Measurements from ENCODE around the gene ASPDH. TPM values are rescaled to one million over a fixed set of nuclear protein-coding genes. Genes with fewer than 3 reads are reported as not detected.
A peak's percentile ranks its signal among the peaks of the same experiment; 100 is the strongest.

ASPDH gene
- total RNA-seq, 1 experiment from 2014 or later = not detected

DNA sequence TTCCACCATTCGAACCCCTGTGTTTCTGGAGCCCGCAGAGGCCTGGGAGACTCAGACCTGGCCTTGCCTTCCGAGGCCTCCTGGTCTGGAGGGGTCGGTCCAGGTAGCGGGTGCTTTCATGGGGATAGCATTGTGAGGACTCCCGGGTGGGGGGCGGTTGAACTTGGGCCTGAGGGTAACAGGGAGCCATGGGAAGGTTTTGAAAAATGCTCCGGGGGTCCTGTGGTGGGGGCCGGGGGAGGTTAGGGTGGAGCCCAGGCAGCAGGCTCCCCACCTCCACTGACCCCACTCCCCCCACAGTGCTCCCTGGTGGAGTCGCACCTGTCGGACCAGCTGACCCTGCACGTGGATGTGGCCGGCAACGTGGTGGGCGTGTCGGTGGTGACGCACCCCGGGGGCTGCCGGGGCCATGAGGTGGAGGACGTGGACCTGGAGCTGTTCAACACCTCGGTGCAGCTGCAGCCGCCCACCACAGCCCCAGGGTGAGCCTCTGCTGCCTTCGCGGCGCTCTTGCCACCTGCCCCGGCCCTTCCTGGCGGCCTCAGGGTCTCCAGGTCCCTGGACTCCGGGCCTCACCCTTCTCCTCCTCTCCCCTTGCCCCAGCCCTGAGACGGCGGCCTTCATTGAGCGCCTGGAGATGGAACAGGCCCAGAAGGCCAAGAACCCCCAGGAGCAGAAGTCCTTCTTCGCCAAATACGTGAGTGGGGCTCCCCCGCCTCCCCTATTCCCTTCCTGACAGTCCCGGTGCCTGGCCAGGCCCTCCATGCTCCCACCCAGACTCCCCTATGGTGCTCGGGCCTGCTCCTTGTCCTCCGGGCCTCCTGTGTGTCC is 33.2 kb downstream of the ASPDH start:
- Mint-ChIP-seq H3K4me3 (ENCODE audit: unreplicated experiment) (no peak overlapping the region), H3K27ac (ENCODE audit: low read depth, unreplicated experiment) (peak overlapping the region; percentile 80), H3K9me3 (ENCODE audit: unreplicated experiment) (no peaks in the 10 kb centered on the region), H3K27me3 (ENCODE audit: insufficient read depth, unreplicated experiment) (no peaks in the 10 kb centered on the region), H3K4me1 (ENCODE audit: insufficient read depth, unreplicated experiment) (peaks cover 8% of the 10 kb centered on the region), H3K36me3 (ENCODE audit: insufficient read depth, unreplicated experiment) (peaks cover 46% of the 10 kb centered on the region)
- TF ChIP-seq, protein P1, sequence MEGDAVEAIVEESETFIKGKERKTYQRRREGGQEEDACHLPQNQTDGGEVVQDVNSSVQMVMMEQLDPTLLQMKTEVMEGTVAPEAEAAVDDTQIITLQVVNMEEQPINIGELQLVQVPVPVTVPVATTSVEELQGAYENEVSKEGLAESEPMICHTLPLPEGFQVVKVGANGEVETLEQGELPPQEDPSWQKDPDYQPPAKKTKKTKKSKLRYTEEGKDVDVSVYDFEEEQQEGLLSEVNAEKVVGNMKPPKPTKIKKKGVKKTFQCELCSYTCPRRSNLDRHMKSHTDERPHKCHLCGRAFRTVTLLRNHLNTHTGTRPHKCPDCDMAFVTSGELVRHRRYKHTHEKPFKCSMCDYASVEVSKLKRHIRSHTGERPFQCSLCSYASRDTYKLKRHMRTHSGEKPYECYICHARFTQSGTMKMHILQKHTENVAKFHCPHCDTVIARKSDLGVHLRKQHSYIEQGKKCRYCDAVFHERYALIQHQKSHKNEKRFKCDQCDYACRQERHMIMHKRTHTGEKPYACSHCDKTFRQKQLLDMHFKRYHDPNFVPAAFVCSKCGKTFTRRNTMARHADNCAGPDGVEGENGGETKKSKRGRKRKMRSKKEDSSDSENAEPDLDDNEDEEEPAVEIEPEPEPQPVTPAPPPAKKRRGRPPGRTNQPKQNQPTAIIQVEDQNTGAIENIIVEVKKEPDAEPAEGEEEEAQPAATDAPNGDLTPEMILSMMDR (IDR thresholded peaks at IDR 0.05; ENCODE audit: unreplicated experiment) = no peak
- BruUV-seq (replicated peaks) = no TSS peak
- no peak for DNase-seq (ENCODE audit: unreplicated experiment)
- intact Hi-C loops (cut with micrococcal nuclease) = no loop called here
- POLR2A ChIA-PET = interaction anchor here (1.8 kb wide), 1 partner anchor 31 kb away, joined by 4 read pairs; the partner anchor contains the start of gene JOSD2
- CTCF ChIA-PET = no interaction called here

DNA sequence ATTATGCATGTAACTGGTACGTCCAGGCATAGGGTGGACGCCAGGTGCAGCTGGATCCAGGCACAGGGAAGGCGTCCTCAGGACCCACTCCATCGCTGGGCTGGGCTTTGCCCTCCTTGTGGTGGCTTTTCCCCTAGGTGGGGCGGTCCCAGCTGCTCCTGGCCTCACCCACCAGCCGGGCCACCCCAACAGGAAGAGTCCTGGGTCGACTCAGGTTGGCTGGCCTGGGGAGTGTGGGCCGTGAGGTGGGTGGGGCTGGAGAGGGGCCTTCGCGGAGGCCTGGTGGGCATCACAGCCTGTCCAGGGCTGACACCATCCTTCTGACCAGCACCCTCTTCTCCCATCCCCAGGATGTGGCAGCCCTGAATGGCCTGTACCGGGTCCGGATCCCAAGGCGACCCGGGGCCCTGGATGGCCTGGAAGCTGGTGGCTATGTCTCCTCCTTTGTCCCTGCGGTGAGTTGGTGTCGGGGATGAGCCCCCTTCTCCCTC is 33.9 kb downstream of the ASPDH start:
- BruUV-seq (replicated peaks) = no TSS peak
- ChIA-PET CTCF (interaction anchor here (0.6 to 0.7 kb wide), 6 partner anchors 115 to 638 kb away, joined by 3 to 5 read pairs (median 3); partner anchors contain the start of gene NAPSA), POLR2A (interaction anchor here (1.8 kb wide), 1 partner anchor 31 kb away, joined by 4 read pairs; the partner anchor contains the start of gene JOSD2)
- H3K36me3 Mint-ChIP-seq (ENCODE audit: insufficient read depth, unreplicated experiment) = peaks cover 42% of the 10 kb centered on the region
- no peak for DNase-seq (ENCODE audit: unreplicated experiment)
- H3K4me1 Mint-ChIP-seq (ENCODE audit: insufficient read depth, unreplicated experiment) = peaks cover 13% of the 10 kb centered on the region
- H3K27ac Mint-ChIP-seq (ENCODE audit: low read depth, unreplicated experiment) = no peak overlapping the region
- H3K27me3 Mint-ChIP-seq (ENCODE audit: insufficient read depth, unreplicated experiment) = no peaks in the 10 kb centered on the region
- no peaks in the 10 kb centered on the region for H3K9me3 Mint-ChIP-seq (ENCODE audit: unreplicated experiment)
- no peak overlapping the region for H3K4me3 Mint-ChIP-seq (ENCODE audit: unreplicated experiment)
- intact Hi-C loops (cut with micrococcal nuclease) = no loop called here
- TF ChIP-seq, protein P1 (IDR thresholded peaks at IDR 0.05; ENCODE audit: unreplicated experiment) = no peak

DNA sequence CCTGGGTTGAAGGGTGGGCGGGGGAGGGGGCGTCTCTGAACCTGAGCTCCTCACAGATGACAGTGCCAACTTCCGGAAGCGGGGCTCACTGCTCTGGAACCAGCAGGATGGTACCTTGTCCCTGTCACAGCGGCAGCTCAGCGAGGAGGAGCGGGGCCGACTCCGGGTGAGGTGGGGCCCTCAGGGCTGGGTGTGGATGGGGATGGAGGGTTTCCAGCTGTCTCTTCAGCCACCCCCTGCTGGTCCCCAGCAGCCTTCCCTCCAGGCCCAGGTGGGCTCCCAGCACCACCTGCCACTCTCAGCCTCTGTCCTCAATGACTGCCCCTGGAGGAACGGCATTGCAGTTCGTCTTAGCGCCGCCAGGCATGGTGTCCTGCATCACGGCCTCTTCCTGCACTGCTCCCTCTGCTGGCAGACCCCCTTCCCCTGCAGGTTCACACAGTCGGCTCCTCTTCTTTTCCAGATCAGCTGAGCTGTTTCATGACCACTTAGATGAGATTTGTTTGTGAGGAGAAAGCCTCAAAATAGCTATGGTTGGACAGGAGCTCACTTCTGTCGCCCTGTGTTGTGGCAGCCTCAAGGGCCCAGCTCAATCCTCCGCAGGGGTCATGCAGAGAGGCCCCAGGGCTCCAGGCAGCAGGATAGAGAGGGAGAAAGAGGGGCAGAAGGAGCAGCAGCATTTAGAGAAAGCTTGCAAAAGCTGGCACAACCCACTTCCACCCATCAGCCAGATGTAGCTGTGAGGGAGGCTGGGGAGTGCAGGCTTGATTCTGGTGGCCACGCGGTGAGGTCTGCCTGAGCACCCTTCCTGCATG is 34.6 kb downstream of the ASPDH start:
- intact Hi-C loops (cut with micrococcal nuclease) = no loop called here
- Mint-ChIP-seq H3K4me3 (ENCODE audit: unreplicated experiment) (no peak overlapping the region), H3K36me3 (ENCODE audit: insufficient read depth, unreplicated experiment) (peaks cover 37% of the 10 kb centered on the region), H3K27ac (ENCODE audit: low read depth, unreplicated experiment) (no peak overlapping the region), H3K4me1 (ENCODE audit: insufficient read depth, unreplicated experiment) (peaks cover 13% of the 10 kb centered on the region), H3K9me3 (ENCODE audit: unreplicated experiment) (no peaks in the 10 kb centered on the region), H3K27me3 (ENCODE audit: insufficient read depth, unreplicated experiment) (no peaks in the 10 kb centered on the region)
- no TSS peak for BruUV-seq (replicated peaks)
- POLR2A ChIA-PET = interaction anchor here (1.8 kb wide), 1 partner anchor 32 kb away, joined by 4 read pairs; the partner anchor contains the start of gene JOSD2
- DNase-seq (ENCODE audit: unreplicated experiment) = no peak
- TF ChIP-seq, protein P1 (IDR thresholded peaks at IDR 0.05; ENCODE audit: unreplicated experiment) = no peak
- CTCF ChIA-PET = interaction anchor here (0.6 to 1.3 kb wide), 9 partner anchors 18 to 638 kb away, joined by 3 to 6 read pairs (median 3); partner anchors contain the start of gene NAPSA
